CD1c-positive myeloid dendritic cell (primary cell): ENCODE results near the gene DHX34.
"Not testable (repeated sequence)": the region's sequence is repeated elsewhere in the genome, so short reads cannot be mapped to it uniquely, and the experiment has no call there.

Source experiments
- DNase-seq: peaks from one replicate; pipeline ENCODE4 v3.0.0-alpha.2; 2016; ENCODE audit errors: extremely low spot score

The DHX34 gene, protein sequence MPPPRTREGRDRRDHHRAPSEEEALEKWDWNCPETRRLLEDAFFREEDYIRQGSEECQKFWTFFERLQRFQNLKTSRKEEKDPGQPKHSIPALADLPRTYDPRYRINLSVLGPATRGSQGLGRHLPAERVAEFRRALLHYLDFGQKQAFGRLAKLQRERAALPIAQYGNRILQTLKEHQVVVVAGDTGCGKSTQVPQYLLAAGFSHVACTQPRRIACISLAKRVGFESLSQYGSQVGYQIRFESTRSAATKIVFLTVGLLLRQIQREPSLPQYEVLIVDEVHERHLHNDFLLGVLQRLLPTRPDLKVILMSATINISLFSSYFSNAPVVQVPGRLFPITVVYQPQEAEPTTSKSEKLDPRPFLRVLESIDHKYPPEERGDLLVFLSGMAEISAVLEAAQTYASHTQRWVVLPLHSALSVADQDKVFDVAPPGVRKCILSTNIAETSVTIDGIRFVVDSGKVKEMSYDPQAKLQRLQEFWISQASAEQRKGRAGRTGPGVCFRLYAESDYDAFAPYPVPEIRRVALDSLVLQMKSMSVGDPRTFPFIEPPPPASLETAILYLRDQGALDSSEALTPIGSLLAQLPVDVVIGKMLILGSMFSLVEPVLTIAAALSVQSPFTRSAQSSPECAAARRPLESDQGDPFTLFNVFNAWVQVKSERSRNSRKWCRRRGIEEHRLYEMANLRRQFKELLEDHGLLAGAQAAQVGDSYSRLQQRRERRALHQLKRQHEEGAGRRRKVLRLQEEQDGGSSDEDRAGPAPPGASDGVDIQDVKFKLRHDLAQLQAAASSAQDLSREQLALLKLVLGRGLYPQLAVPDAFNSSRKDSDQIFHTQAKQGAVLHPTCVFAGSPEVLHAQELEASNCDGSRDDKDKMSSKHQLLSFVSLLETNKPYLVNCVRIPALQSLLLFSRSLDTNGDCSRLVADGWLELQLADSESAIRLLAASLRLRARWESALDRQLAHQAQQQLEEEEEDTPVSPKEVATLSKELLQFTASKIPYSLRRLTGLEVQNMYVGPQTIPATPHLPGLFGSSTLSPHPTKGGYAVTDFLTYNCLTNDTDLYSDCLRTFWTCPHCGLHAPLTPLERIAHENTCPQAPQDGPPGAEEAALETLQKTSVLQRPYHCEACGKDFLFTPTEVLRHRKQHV

DNA sequence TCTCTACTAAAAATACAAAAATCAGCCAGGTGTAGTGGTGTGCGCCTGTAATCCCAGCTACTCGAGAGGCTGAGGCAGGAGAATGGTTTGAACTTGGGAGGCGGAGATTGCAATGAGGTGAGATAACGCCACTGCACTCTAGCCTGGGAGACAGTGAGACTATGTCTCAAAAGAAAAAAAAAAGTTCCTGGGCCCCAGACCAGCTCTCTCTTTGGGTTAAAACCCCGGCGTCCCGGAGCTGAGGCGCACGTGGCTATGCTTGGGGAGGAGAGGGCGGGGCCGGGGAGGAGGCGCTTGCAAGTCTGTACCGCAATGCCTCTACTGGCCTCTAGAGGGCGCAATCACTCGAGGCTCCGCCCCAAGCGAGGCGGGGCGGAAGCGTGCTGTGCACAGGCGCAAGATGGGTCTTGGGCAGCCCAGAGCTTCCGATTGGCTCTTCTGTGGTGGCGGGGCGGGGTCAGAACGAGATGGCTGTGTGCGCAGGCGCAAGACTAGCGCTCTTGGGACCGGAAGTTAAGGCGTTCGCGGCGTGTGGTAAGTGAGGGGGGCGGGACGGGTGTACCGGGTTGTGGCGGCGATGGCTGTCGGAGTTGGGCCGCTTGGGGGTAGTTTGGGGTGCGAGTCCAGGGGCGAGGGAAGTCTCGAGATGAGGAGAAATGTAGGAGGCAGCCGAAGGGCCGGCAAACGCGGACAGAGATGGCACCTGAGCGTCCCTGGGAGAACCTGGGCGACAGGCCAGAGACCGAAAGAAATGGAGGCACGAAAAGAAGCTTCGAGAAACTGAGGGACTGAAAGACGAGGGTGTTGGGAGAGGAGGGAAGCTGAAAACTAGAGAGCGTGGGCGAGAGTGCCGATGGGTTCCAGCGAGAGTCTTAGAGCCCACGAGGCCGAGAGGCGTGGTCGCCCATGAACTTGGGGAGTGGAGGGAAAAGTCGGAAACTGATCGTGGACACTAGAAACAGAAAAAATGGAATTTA is at the start of gene DHX34:
Gene DHX34, plus strand, starts transcription at position 497 of the 977 bp plus-strand sequence. CDS start 3,716 bp downstream, outside the sequence.
- peak; percentile 100 for DNase-seq

DNA sequence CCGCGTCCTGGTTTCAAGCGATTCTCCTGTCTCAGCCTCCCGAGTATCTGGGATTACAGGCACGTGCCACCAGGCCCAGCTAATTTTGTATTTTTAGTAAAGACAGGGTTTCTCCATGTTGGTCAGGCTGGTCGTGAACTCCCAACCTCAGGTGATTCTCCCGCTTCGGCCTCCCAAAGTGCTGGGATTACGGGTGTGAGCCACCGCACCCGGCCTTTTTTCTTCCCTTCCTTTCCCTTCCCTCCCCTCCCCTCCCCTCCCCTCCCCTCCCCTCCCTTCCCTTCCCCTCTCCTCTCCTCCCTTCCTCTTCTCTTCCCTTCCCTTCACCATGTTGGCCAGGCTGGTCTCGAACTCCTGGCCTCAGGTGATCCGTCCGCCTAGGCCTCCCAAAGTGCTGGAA is 48.2 kb upstream of the DHX34 start:
- not testable (repeated sequence) for DNase-seq

- peak; percentile 53 for DNase-seq
Observed at GRCh38 chr19:47302249-47302648, 46.9 kb upstream of the DHX34 start.

- DNase-seq = no peak
Observed at GRCh38 chr19:47303966-47304365, 45.1 kb upstream of the DHX34 start.

DNA sequence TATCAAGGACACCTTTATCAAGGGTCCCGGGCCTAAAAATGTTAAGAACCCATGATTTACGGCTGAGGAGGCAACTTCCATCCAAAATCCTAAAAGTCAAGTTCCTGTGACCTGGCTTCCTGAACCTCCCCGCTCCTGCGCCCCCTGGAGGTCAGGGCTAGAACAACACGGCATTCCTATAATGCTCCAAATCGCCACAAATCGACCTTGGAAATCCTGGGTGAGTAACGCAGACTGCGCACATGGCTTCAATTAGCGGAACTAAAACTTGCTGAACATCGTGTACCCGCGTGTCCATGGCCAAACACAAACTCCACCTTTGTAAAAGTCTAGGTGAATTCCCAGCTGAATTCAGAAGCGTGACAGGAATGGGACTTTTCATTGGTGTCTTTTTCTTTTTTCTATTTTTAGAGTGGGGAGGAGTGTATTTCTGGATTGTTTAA is 43.8 kb upstream of the DHX34 start:
- peak; percentile 88 for DNase-seq

GRCh38 chr19:47306303-47306702 is 42.8 kb upstream of the DHX34 start:
- no peak for DNase-seq

DNA sequence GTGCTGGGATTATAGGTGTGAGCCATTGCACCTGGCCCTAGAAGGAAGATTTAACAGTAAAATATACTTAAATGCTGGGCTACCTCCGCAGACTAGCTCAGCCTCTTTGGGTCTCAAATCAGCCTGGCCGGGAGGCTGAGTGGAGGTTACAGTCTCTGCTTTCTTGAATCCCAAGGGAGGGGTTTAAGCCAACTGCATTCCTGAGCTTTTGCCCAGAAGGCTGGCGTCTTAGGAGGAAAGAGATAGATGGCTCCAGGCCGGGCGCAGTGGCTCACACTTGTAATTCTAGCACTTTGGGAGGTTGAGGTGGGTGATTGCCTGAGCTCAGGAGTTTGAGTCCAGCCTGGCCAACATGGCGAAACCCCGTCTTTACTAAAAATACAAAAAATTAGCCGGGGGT is 40.1 kb upstream of the DHX34 start:
- DNase-seq = no peak

DNA sequence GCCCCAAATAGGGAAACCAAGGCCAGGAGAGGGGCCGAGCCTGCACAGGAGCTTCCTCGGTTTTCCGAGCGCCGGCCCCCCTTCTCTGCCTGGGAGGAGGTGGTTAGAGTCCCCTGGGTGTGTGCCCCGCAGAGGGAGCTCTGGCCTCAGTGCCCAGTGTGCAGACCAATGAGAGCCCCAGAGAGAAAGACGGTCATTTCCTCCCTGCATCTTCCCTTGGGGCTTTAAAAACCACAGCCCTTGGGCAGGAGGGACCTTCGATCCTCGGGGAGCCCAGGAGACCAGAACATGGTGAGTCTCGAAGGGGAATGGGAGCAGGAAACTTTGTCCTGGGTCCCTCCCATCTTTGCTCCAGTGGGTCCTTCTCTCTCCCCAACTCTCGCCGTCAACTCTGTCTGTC is 39.5 kb upstream of the DHX34 start, which contains the start of gene C5AR1:
Gene C5AR1, plus strand, starts transcription at position 254 of the 400 bp plus-strand sequence. Its CDS starts 35 bp downstream, at position 289.
- DNase-seq = peak; percentile 37

DNA sequence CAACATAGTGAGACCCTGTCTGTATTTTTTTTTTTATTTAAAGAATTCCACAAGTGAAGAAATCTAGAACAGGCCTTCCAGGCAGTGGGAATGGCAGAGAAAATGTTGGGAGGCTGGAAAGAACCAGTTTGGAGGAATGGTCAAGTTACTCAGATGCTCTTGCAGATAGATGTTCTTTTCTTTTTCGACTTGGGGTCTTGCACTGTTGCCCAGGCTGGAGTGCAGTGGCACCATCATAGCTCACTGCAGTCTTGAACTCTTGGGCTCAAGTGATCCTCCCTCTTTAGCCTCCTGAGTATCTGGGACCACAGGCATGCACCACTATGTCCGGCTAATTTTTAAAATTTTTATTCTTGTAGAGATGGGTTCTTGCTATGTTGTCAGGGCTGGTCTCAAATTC is 38.8 kb upstream of the DHX34 start:
- DNase-seq = no peak

- peak; percentile 78 for DNase-seq
Observed at GRCh38 chr19:47310819-47311218, 38.3 kb upstream of the DHX34 start.

DNA sequence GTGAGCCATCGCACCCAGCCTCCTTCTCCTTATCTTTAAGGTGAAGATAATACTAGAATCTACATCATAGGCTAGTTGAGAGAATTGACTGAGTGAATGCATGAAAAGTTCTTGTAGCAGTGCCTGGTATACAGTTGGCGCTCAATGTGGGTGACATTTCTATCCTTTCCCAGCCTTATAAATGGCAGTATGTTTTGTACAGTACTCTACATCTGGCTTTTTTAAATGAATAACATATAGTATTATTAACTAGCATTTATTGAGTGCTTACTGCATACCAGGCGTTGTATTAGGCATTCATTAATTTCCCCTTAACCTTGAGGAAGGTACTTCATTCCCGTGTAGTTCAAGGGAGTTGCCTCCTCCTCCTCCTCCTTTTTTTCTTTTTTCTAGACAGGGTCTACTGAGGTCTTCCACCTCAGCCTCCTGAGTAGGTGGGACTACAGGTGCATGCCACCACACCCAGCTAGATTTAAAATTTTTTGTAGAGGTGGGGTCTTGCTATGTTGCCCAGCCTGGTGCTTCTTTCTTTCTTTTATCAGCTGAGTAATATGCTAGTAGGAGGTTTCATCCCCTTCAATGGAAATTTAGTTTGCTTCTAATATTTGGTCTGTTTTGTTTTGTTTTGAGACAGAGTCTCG is 36.6 kb upstream of the DHX34 start:
- no peak for DNase-seq

GRCh38 chr19:47313754-47314295 is 35.3 kb upstream of the DHX34 start:
- peak; percentile 48 for DNase-seq

GRCh38 chr19:47315125-47315821 is 33.8 kb upstream of the DHX34 start:
- peak; percentile 96 for DNase-seq

- DNase-seq = no peak
Observed at GRCh38 chr19:47316513-47316912, 32.6 kb upstream of the DHX34 start.

- DNase-seq = no peak
Observed at GRCh38 chr19:47319923-47320871, 28.9 kb upstream of the DHX34 start.

- peak; percentile 34 for DNase-seq
Observed at GRCh38 chr19:47321630-47322029, 27.5 kb upstream of the DHX34 start.

DNA sequence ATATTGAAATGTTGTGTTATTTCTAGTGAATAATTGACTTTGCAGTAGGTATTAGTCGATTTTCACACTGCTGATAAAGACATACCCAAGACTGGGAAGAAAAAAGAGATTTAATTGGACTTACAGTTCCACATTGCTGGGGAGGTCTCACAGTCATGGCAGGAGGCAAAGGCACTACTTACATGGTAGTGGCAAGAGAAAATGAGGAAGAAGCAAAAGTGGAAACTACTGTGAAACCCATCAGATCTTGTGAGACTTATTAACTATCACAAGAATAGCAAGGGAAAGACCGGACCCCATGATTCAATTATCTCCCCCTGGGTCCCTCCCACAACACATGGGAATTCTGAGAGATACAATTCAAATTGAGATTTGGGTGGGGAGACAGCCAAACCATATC is 27.1 kb upstream of the DHX34 start:
- peak; percentile 84 for DNase-seq

DNA sequence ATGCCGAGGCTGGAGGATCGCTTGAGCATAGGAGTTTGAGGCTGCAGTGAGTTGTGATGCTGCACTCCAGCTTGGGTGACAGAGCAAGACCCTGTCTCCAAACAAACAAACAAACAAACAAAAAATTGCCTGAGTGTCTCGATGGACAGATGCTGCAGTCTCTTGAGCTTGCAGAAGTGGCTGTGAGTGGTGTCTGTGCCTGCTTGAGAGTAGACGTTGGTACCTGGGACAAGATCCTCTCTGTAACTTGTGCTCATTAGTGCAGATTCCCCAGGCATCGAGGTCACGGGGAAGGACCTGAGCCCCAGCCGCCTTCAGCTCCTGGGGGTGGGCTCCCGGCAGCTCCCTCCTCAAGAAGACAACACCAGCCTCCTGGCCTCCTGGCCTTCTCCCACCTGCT is 25.7 kb upstream of the DHX34 start:
- no peak for DNase-seq
